Measurements from ENCODE around the gene STK17B.
"Not testable (repeated sequence)": the region's sequence is repeated elsewhere in the genome, so short reads cannot be mapped to it uniquely, and the experiment has no call there.

Gene STK17B

GRCh38 chr2:196117214-196117705 is 54.1 kb downstream of the STK17B start:
- in situ Hi-C loops (cut with MboI; ENCODE audit: low sequenced_read_pairs), result loop anchor here (25.0 kb wide), 1 partner anchor 670 kb away; the partner anchor contains the start of gene GTF3C3

DNA sequence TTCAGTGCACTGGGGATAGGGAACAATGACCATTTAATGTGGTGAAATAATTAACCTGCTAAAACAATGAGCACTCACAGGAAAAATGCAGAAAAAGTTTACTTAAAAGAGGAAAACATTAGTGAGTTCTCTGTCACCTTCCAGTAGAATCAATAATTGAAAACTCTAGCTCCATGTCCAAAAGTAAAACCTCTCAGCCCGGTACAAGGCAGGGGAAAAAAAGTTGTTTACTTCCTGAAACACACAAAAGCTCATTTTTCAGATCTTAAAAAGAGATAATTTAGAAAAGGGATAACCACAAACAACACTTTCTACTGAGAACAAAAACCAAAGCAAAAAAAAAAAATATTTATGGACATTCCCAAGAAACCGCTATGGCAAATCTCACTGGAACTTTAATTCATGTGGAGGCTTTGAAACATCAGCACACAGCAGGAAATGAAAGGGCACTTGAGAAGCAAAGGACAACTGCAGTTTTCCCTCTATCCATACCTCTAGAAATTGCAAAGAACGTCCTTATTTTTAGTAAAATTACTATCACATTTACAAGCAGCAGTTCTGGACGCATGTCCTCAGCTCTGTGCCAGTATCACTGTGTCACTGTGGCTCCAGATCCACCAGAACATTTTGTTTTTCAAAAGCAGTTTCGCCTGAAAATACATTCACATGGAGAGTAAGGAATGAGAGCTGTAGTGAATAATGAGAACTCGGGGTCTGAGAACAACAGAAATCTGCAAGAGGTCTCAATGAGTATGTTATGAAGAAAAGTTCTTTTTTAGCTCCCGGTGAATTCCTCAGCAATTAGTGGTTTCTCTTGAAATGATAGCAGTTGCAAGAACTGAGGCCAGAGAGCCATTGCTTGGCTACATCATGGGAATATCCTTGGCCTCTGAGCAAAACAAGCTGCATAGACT is 58.1 kb downstream of the STK17B start:
- in situ Hi-C loops (cut with MboI; ENCODE audit: low sequenced_read_pairs), result loop anchor here (25.0 kb wide), 1 partner anchor 674 kb away; the partner anchor contains the start of gene GTF3C3

DNA sequence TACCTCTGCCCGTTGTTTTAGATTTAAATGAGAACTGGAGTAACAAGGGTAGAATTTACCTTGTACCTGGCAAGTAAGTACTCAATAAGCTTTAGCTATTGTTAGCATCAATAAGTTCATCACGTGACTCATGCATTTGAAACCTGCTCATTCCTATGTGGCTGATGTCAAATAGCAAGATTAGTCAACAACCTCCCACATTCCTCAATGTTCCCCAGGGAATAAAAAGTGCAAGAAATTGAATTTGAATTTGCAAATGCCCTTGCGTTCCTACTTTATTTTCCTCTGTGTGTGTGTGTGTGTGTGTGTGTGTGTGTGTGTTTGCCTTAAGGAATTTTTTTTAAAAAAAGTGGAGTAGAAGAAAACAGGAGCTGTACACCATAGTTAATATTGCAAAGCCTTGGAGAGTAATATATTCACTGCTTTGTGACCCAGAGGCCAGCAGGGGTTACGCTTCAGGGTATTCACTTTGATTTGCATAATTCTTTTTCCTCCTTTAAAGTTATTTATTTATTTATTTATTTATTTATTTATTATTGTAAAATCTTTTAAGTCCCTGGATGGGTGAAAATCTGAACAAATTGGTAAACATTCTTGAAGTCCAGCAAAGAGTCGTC is 58.9 kb downstream of the STK17B start:
- in situ Hi-C loops (cut with MboI; ENCODE audit: low sequenced_read_pairs), result loop anchor here (25.0 kb wide), 1 partner anchor 675 kb away; the partner anchor contains the start of gene GTF3C3

DNA sequence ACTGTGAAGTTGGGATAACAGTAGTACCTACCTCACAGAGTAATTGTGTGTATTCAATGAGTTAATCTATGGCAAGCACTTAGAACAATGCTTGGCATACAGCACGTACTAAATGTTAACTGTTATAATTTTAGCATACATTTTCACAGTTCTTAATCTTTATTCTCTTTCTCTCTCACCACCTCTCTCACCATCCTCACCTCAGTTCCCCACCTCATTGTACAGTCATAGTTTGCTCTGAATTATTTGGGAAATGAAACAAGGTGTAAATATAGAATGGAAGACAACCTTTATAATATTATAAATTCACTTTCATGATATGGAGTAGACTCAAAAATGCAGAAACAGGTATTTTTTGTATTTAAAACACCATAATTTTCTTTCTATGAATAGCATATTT is 62.8 kb downstream of the STK17B start:
- in situ Hi-C loops (cut with MboI; ENCODE audit: low sequenced_read_pairs), result loop anchor here (25.0 kb wide), 1 partner anchor 679 kb away; the partner anchor contains the start of gene GTF3C3

DNA sequence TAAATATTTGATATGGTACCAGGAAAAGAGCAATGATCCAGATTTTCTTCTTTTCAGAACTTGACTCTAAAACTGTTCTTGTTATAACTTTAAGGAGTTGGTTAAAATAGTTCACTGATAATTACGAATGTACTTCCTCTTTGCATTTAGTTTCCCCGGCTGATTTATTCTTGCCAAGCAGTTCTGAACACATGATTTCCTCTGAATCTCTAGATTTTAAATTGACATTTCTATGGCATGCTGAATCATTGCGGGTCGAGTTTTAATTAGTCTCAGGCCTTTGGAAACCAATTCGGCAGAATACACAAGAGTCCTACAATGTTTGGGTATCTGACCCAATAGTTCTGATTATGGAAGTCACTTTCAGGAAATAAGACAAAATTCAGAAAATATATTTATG is 65.4 kb downstream of the STK17B start:
- in situ Hi-C loops (cut with MboI; ENCODE audit: low sequenced_read_pairs), result loop anchor here (25.0 kb wide), 1 partner anchor 681 kb away; the partner anchor contains the start of gene GTF3C3

GRCh38 chr2:196104066-196104465 is 67.3 kb downstream of the STK17B start:
- in situ Hi-C loops (cut with MboI; ENCODE audit: low sequenced_read_pairs), result loop anchor here (25.0 kb wide), 1 partner anchor 683 kb away; the partner anchor contains the start of gene GTF3C3

- in situ Hi-C loops (cut with MboI; ENCODE audit: low sequenced_read_pairs), result loop anchor here (25.0 kb wide), 1 partner anchor 684 kb away; the partner anchor contains the start of gene GTF3C3
Observed at GRCh38 chr2:196103626-196104025, 67.8 kb downstream of the STK17B start.

GRCh38 chr2:196101325-196101991 is 69.9 kb downstream of the STK17B start:
- in situ Hi-C loops (cut with MboI; ENCODE audit: low sequenced_read_pairs), result loop anchor here (25.0 kb wide), 1 partner anchor 686 kb away; the partner anchor contains the start of gene GTF3C3

DNA sequence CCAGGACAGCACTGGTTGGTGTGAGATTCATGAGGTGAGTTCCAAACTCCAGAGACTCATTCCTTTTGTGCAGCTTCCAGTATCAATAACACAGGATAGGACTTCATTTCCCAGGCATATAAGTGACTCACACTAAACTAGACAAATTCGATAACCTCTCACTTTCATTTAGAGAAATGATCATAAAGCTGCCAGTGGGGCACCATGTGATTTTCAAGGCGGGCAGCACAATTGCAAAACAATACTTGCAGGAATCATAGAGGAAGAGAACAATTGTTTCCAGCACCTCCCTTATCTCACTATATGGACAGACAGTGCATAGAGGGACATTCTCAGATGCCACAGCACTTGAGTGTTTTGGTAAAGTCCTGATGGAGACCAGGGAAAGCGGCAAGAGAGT is 71.5 kb downstream of the STK17B start:
- in situ Hi-C loops (cut with MboI; ENCODE audit: low sequenced_read_pairs), result loop anchor here (25.0 kb wide), 1 partner anchor 687 kb away; the partner anchor contains the start of gene GTF3C3

- in situ Hi-C loops (cut with MboI; ENCODE audit: low sequenced_read_pairs), result no loop called here
Observed at GRCh38 chr2:196097864-196098660, 73.3 kb downstream of the STK17B start.

DNA sequence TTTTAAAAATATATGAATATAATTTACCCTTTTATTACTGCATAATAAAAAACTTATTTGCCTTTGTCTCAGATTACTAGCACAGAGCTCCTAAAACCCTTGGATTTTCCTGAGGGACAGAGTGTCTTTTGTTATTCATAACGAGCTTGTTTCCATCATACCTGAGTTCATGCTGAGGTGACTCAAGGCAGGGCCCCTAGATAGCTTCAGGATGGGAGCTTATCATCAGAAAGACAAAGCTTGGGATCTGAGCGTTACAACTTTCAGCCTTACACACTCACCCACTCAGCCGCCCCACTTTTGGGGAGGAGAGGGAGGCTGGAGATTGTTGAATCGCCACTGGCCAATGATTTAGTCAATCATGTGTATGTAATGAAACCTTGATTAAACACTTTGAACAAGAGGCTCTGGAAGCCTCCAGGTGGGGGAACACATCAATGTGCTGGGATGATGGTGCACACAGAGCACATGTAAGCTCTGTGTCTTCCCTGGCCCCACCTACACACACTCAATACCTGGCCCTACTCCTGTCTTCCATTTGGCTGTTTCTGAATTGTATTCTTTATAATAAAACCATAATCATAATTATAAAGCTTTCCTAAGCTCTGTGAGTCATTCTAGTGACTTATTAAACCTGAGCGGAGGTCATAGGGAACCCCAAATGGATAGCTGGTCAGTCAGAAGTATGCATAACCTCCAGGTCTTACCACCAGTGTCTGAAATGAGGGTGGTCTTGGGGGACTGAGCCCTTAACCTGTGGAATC is 74.2 kb downstream of the STK17B start:
- in situ Hi-C loops (cut with MboI; ENCODE audit: low sequenced_read_pairs), result no loop called here

- in situ Hi-C loops (cut with MboI; ENCODE audit: low sequenced_read_pairs), result no loop called here
Observed at GRCh38 chr2:196096264-196096663, 75.1 kb downstream of the STK17B start.

GRCh38 chr2:196089448-196089847 is 81.9 kb downstream of the STK17B start:
- in situ Hi-C loops (cut with MboI; ENCODE audit: low sequenced_read_pairs), result not testable (repeated sequence)

- in situ Hi-C loops (cut with MboI; ENCODE audit: low sequenced_read_pairs), result no loop called here
Observed at GRCh38 chr2:196088203-196088602, 83.2 kb downstream of the STK17B start.

GRCh38 chr2:196086517-196087368 is 84.6 kb downstream of the STK17B start:
- in situ Hi-C loops (cut with MboI; ENCODE audit: low sequenced_read_pairs), result no loop called here

DNA sequence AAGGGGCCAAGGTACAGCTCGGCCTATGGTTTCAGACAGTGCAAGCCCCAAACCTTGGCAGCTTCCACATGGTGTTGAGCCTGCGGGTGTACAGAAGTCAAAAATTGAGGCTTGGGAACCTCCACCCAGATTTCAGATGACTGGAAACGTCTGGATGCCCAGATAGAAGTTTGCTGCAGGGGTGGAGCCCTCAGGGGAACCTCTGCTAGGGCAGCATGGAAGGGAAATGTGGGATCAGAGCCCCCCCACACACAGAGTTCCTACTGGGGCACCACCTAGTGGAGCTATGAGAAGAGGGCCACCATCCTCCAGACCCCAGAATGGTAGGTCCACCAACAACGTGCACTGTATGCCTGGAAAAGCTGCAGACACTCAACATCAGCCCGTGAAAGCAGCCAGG is 87.8 kb downstream of the STK17B start:
- in situ Hi-C loops (cut with MboI; ENCODE audit: low sequenced_read_pairs), result no loop called here
